Fibroblast of skin of left quadriceps (primary cell): ENCODE measurements around the gene BPIFB3.
"Not testable (repeated sequence)": the region's sequence is repeated elsewhere in the genome, so short reads cannot be mapped to it uniquely, and the experiment has no call there.

Experiments used
- DNase-seq, 2 experiments: peaks; one replicate each; pipeline ENCODE4 v3.0.0-alpha.2; 2013; ENCODE audit warnings: low read depth in 2 of 2

BPIFB3 gene

GRCh38 chr20:33091147-33091546 lies 37.4 kb downstream of the BPIFB3 start:
- no peak for DNase-seq

- DNase-seq = no peak
These were observed 38.0 kb downstream of the BPIFB3 start for GRCh38 chr20:33091693-33092092.

- no peak for DNase-seq
These were observed 38.7 kb downstream of the BPIFB3 start for GRCh38 chr20:33092361-33092760.

- DNase-seq = no peak
These were observed 39.4 kb downstream of the BPIFB3 start for GRCh38 chr20:33093074-33093473.

GRCh38 chr20:33093582-33093981 lies 39.9 kb downstream of the BPIFB3 start:
- DNase-seq = no peak

- DNase-seq = no peak
These were observed 41.5 kb downstream of the BPIFB3 start for GRCh38 chr20:33095249-33095648.

- peak; percentile 5 to 18 for DNase-seq
These were observed 42.3 kb downstream of the BPIFB3 start for GRCh38 chr20:33095902-33096584.

- no peak for DNase-seq
These were observed 43.3 kb downstream of the BPIFB3 start for GRCh38 chr20:33097001-33097400.

GRCh38 chr20:33099843-33100538 lies 46.3 kb downstream of the BPIFB3 start:
- no peak for DNase-seq

GRCh38 chr20:33103556-33103955 lies 49.9 kb downstream of the BPIFB3 start:
- no peak for DNase-seq

GRCh38 chr20:33104336-33104735 lies 50.6 kb downstream of the BPIFB3 start:
- no peak for DNase-seq

GRCh38 chr20:33105316-33105924 lies 51.7 kb downstream of the BPIFB3 start:
- DNase-seq = no peak

- not testable (repeated sequence) for DNase-seq
These were observed 52.4 kb downstream of the BPIFB3 start for GRCh38 chr20:33106058-33106620.

GRCh38 chr20:33108661-33109060 lies 55.0 kb downstream of the BPIFB3 start:
- no peak for DNase-seq

- DNase-seq = no peak
These were observed 56.6 kb downstream of the BPIFB3 start for GRCh38 chr20:33110147-33110825.

GRCh38 chr20:33111306-33111705 lies 57.6 kb downstream of the BPIFB3 start:
- no peak for DNase-seq

- no peak for DNase-seq
These were observed 59.1 kb downstream of the BPIFB3 start for GRCh38 chr20:33112547-33113386.

- DNase-seq = no peak
These were observed 59.7 kb downstream of the BPIFB3 start for GRCh38 chr20:33113387-33113908.

- DNase-seq = not testable (repeated sequence)
These were observed 61.8 kb downstream of the BPIFB3 start for GRCh38 chr20:33115501-33115900.

- no peak for DNase-seq
These were observed 66.3 kb downstream of the BPIFB3 start for GRCh38 chr20:33119725-33120720.
